Measurements from ENCODE around the gene AGAP2.
"Not testable (repeated sequence)": the region's sequence is repeated elsewhere in the genome, so short reads cannot be mapped to it uniquely, and the experiment has no call there.

Gene AGAP2

DNA sequence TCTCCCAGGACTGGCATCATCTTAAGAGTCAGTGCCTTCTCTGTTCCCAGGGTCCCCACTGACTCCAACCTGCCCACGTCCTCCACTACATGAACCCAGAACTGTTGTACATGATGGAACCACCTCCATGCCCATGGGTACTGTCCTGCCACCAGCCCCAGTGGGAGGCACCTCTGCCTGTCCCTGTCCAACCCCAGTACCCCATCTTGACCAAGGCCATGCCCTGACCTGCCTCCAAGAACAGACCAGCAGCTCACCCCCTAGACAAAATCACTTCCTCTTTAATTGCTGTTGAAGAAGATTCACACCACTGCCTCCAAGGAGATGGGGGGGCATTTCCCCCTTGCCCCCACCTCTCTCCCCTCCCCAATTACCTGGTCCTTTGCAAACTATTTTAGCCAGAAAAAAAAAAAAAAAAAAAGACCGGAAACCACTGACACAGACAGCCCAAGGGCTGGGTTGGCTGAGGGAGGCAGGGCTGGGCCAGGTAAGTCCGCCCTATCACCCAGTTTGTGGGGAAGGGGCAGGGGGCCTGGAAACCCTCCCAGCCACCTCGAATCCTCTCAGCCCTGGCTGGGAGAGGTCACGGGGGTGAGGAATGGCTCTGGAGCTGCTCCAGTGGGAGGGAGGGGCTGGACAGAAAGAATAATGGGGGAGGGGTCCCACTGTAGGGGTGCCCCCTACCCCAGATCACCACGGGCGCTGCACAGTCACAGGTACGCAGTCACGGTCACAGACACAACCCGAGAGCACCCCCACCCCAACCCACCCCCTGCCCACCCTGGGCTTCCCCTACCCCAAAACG, 13.4 kb downstream of the AGAP2 start:
- no peak for TF ChIP-seq CTCF (conservative IDR thresholded peaks at IDR 0.05; ENCODE audit: low read depth, low read length)
- no peak for DNase-seq (ENCODE audit: low read depth)
- H3K4me3 ChIP-seq (ENCODE audit: low read length), result no peak overlapping the region

DNA sequence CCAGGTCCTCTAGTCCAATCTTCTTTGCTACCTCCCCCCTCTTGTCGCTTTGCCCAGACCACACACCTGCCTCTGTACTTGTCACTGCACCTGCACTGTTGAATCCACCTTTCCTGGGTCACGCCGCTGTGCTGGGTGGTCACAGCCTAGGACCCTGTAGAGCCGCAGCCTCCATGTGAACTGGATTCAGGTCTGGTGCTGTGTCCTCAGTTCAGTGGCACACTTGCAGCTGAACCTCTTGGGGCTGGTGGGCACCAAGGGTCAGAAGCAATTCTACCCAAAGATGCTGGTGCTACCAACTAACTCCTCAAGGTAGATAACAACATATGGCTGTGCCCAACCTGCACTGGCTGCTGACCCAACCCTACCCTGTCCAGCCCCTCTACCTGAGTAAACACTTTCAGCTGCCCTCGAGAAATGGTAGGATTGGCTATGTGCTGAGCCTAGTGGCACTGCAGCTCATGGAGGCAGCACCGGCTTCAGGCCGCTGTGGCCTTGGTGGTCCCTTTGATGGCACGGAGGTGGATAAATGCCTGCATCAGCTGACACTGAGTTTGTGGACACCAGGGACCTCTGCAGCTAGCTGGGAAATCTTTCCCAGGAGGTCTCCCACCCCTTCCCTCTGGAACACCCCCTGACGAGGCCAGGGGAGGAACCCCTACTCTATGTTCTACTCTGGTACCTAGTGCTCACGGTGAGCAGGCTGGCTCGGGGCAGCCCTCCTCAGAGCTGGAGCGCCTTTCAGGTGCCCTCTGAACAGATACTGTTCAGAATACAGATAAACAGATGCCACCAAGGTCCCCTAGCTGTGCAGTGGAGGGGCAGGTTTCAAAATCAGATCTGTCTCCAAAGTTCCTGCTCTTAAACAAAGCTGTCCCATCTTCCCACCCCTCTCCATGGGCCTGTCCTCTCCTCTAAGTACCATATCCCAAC, 14.3 kb downstream of the AGAP2 start:
- DNase-seq (ENCODE audit: low read depth), result no peak
- no peak overlapping the region for H3K4me3 ChIP-seq (ENCODE audit: low read length)

GRCh38 chr12:57723630-57723962, 14.9 kb downstream of the AGAP2 start:
- TF ChIP-seq CTCF (conservative IDR thresholded peaks at IDR 0.05; ENCODE audit: low read depth, low read length), result no peak
- H3K4me3 ChIP-seq (ENCODE audit: low read length), result no peak overlapping the region
- no peak for DNase-seq (ENCODE audit: low read depth)

More for the DNA sequence above, 14.3 kb downstream of the AGAP2 start:
- TF ChIP-seq CTCF (conservative IDR thresholded peaks at IDR 0.05; ENCODE audit: low read depth, low read length), result no peak

GRCh38 chr12:57722716-57723629, 15.6 kb downstream of the AGAP2 start:
- no peak overlapping the region for H3K4me3 ChIP-seq (ENCODE audit: low read length)
- no peak for DNase-seq (ENCODE audit: low read depth)
- no peak for TF ChIP-seq CTCF (conservative IDR thresholded peaks at IDR 0.05; ENCODE audit: low read depth, low read length)

GRCh38 chr12:57721846-57722608, 16.5 kb downstream of the AGAP2 start:
- DNase-seq (ENCODE audit: low read depth); H3K4me3 ChIP-seq (ENCODE audit: low read length): not testable (repeated sequence)

GRCh38 chr12:57720606-57721595, 17.6 kb downstream of the AGAP2 start:
- no peak overlapping the region for H3K4me3 ChIP-seq (ENCODE audit: low read length)
- no peak for TF ChIP-seq CTCF (conservative IDR thresholded peaks at IDR 0.05; ENCODE audit: low read depth, low read length)
- no peak for DNase-seq (ENCODE audit: low read depth)
